K562 (cell line): ENCODE data around the gene DSG3. TPM values are rescaled to one million over a fixed set of nuclear protein-coding genes. Genes with fewer than 3 reads are reported as not detected.

Source experiments
- ATAC-seq: fragments of 200-7000 bp; cut with Tn5 transposase; 3 replicates; pipeline ENCODE4 v1.9.1; 2020; ENCODE audit warnings: moderate library complexity
- BruUV-seq: library from RNA; stranded (reverse); fragments of 400-500 nt; replicated peaks from 2 replicates; lab custom pipeline; 2021; lab: Mats Ljungman, UMichigan
- CTCF ChIA-PET: fragments of 300-600 bp; formaldehyde crosslinking; extraction: SDS; loops from one replicate; lab custom pipeline; 2021; ENCODE audit warnings: low intra/inter-chr PET ratio; lab: Yijun Ruan, JAX
- POLR2A ChIA-PET: fragments of 300-600, 350-650 bp; sonication (Branson Sonifier 250); formaldehyde crosslinking; extraction: SDS; loops from one replicate; lab custom pipeline; 2021; ENCODE audit warnings: antibody characterized with exemption, inconsistent platforms; lab: Yijun Ruan, JAX
- DNase-seq, 4 experiments: peaks; one replicate each; pipeline versions ENCODE4 v3.0.0 to v3.0.0-alpha.2; 2011 to 2018; ENCODE audit warnings: low spot score in 3 of 4, mixed read lengths in 3 of 4; ENCODE audit errors: extremely low read depth in 1 of 4
- FAIRE-seq: peaks from 2 replicates; lab custom pipeline; 2011; peaks lifted over from hg19 to GRCh38; lab: Jason Lieb, UNC
- H2AFZ ChIP-seq: 2 replicates; pipeline ENCODE4 v1.6.0; 2011; ENCODE audit warnings: low read depth, low read length, control low read depth, inconsistent platforms
- H3K27ac ChIP-seq: fragments of 200-600 bp; 3 replicates; pipeline ENCODE4 v1.8.0; 2011; ENCODE audit warnings: low read depth, mild to moderate bottlenecking, control low read depth, inconsistent platforms, low read length, moderate library complexity, mixed read lengths; ENCODE audit errors: extremely low read depth
- H3K27me3 ChIP-seq, 2 experiments: fragments of 300-600 bp in 1 of 2; 2 replicates in 1 of 2; 3 replicates in 1 of 2; pipeline versions ENCODE4 v1.6.0 to v1.8.0; 2011; ENCODE audit warnings: inconsistent platforms in 2 of 2, low read length in 2 of 2, mild to moderate bottlenecking in 1 of 2, mixed read lengths in 1 of 2, moderate library complexity in 1 of 2; ENCODE audit not compliant: control insufficient read depth in 2 of 2, insufficient read depth in 2 of 2
- H3K36me3 ChIP-seq: fragments of 300-600 bp; 3 replicates; pipeline ENCODE4 v1.8.0; 2011; ENCODE audit warnings: mild to moderate bottlenecking, low read length, inconsistent platforms; ENCODE audit not compliant: control insufficient read depth, insufficient read depth
- H3K4me1 ChIP-seq, 2 experiments: fragments of 200-600 bp in 1 of 2; replicated peaks in 1 of 2; 2 replicates in 1 of 2; 3 replicates in 1 of 2; pipeline versions ENCODE4 v1.5.1 to v1.8.0; 2011; ENCODE audit warnings: inconsistent platforms in 2 of 2, low read length in 2 of 2, mild to moderate bottlenecking in 1 of 2, mixed read lengths in 1 of 2, moderate library complexity in 1 of 2; ENCODE audit not compliant: control insufficient read depth in 2 of 2, insufficient read depth in 2 of 2
- H3K4me2 ChIP-seq: 2 replicates; pipeline ENCODE4 v1.6.1; 2011; ENCODE audit warnings: low read length, control low read depth, inconsistent platforms, mixed read lengths; ENCODE audit not compliant: insufficient read depth
- H3K4me3 ChIP-seq: fragments of 200-600 bp; sonication (generic), shearing (Covaris generic); 2 replicates; pipeline ENCODE4 v1.5.1; 2016; ENCODE audit warnings: control low read depth, inconsistent platforms
- H3K79me2 ChIP-seq: fragments of 200-600 bp; 3 replicates; pipeline ENCODE4 v1.8.0; 2011; ENCODE audit warnings: low read length, inconsistent platforms; ENCODE audit not compliant: control insufficient read depth, insufficient read depth
- H3K9ac ChIP-seq, 2 experiments: 2 replicates each; pipeline versions ENCODE4 v1.6.0 to v1.6.1; 2011; ENCODE audit warnings: low read depth in 2 of 2, low read length in 2 of 2, control low read depth in 1 of 2, inconsistent platforms in 1 of 2, mild to moderate bottlenecking in 1 of 2, mixed read lengths in 1 of 2; ENCODE audit not compliant: insufficient read depth in 1 of 2
- H3K9me1 ChIP-seq: one replicate; pipeline ENCODE4 v1.6.0; 2011; ENCODE audit warnings: inconsistent platforms, mild to moderate bottlenecking, low read length, moderate library complexity; ENCODE audit not compliant: control insufficient read depth, insufficient read depth
- H3K9me3 ChIP-seq: replicated peaks from 2 replicates; pipeline ENCODE4 v1.5.1; 2011; ENCODE audit warnings: low read depth, low read length, inconsistent platforms; ENCODE audit not compliant: control insufficient read depth, insufficient read depth
- H4K20me1 ChIP-seq: replicated peaks from 2 replicates; pipeline ENCODE4 v1.6.1; 2011; ENCODE audit warnings: low read length, inconsistent platforms, mixed read lengths; ENCODE audit not compliant: control insufficient read depth, insufficient read depth
- CBFA2T2 ChIP-seq: fragments of 450-650 bp; conservative IDR thresholded peaks from 2 replicates; pipeline ENCODE4 v1.6.1; 2017; ENCODE audit warnings: mild to moderate bottlenecking
- POLR2B ChIP-seq: fragments of 450-650 bp; IDR thresholded peaks from 2 replicates; pipeline ENCODE4 v1.6.1; 2018; ENCODE audit warnings: low read depth; ENCODE audit not compliant: partially characterized antibody
- SIN3A ChIP-seq, 2 experiments: fragments of 150-350 bp in 1 of 2; IDR thresholded peaks; 2 replicates each; pipeline ENCODE4 v1.6.1; 2011 to 2016; ENCODE audit warnings: borderline replicate concordance in 2 of 2, low read depth in 2 of 2, low read length in 2 of 2, mild to moderate bottlenecking in 2 of 2, moderate library complexity in 2 of 2; ENCODE audit not compliant: control insufficient read depth in 1 of 2
- TFE3 ChIP-seq: fragments of 450-650 bp; formaldehyde crosslinking; IDR thresholded peaks from 2 replicates; pipeline ENCODE4 v1.4.0; 2020; ENCODE audit warnings: mild to moderate bottlenecking, mixed read lengths
- XRCC4 ChIP-seq: IDR thresholded peaks from one replicate; pipeline ENCODE4 v1.6.1; 2011; ENCODE audit not compliant: insufficient read depth, insufficient read length; ENCODE audit errors: extremely low read depth
- ZFP1 ChIP-seq: fragments of 450-650 bp; formaldehyde crosslinking; IDR thresholded peaks from 2 replicates; pipeline ENCODE4 v1.4.0; 2020; ENCODE audit warnings: mild to moderate bottlenecking, mixed read lengths
- ZNF518B ChIP-seq: fragments of 250-450 bp; sonication (Bioruptor Pico); IDR thresholded peaks from 2 replicates; pipeline ENCODE4 v1.5.0; 2021; ENCODE audit warnings: mild to moderate bottlenecking, moderate library complexity
- in situ Hi-C: fragments of 300-500 bp; cut with MboI; formaldehyde crosslinking; loops from 4 replicates; pipeline ENCODE4 v1.15.0; 2018; ENCODE audit warnings: inconsistent platforms, mixed read lengths
- intact Hi-C: fragments of 100-400 bp; cut with micrococcal nuclease; formaldehyde crosslinking; loops from 2 replicates; pipeline ENCODE4 v1.14.2; 2022
- polyA plus RNA-seq, 8 experiments: library from polyadenylated mRNA; depleted of rRNA in 4 of 8; stranded (reverse) in 5 of 8; unstranded in 3 of 8; fragments of >200 nt; fragmentation: Nextera tagmentation in 2 of 8; fragmentation: Illumina TruSeq in 1 of 8; extraction: Ambion mirVana in 2 of 8; extraction: Trizol in 1 of 8; gene quantifications; 2 replicates each; pipeline versions ENCODE4 v1.2.1 to v1.2.3, GENCODE V29; 2011 to 2014; ENCODE audit warnings: inconsistent platforms in 1 of 8, missing spikeins in 1 of 8
- total RNA-seq, 7 experiments: library from RNA; depleted of rRNA in 6 of 7; stranded (reverse); fragments of >200 nt in 6 of 7; fragmentation: Illumina TruSeq in 2 of 7; extraction: Trizol in 2 of 7; gene quantifications; 2 replicates each; pipeline versions ENCODE4 v1.2.1 to v1.2.3, GENCODE V29; 2011 to 2021; ENCODE audit warnings: low replicate concordance in 1 of 7

The DSG3 gene
- total and polyA plus RNA-seq, 9 of the 15 experiments (the other 6 are each of a cell fraction or from before 2014, with no cell fraction given), result 0.04 to 0.18 (median 0.07) TPM; not detected in 1

- Histone ChIP-seq H3K36me3 (no peaks in the 10 kb centered on the region), H3K4me1 (peaks cover 0 to 5% of the 10 kb centered on the region in 2 experiments; a peak in 1 of 5 replicates), H3K27me3 (no peaks in the 10 kb centered on the region), H3K27ac (no peak overlapping the region), H3K9me3 (no peaks in the 10 kb centered on the region), H3K4me3 (no peak overlapping the region), H3K4me2 (no peak overlapping the region), H3K9ac (no peak overlapping the region), H2AFZ (no peak overlapping the region), H3K9me1 (no peaks in the 10 kb centered on the region), H4K20me1 (no peaks in the 10 kb centered on the region), H3K79me2 (no peaks in the 10 kb centered on the region)
- no peak for TF ChIP-seq SIN3A (IDR thresholded peaks at IDR 0.05; ENCODE audit: borderline replicate concordance in 2 of 2, control insufficient read depth in 1 of 2, low read depth in 2 of 2, low read length in 2 of 2)
- TF ChIP-seq POLR2B, result no peak
- TF ChIP-seq TFE3 (CRISPR knock-in tag), result no peak
- no peak for TF ChIP-seq CBFA2T2
- TF ChIP-seq ZNF518B, result no peak
- no peak for TF ChIP-seq XRCC4
- TF ChIP-seq ZFP1 (CRISPR knock-in tag), result no peak
- no TSS peak for BruUV-seq
- POLR2A ChIA-PET, result no interaction called here
- ATAC-seq (no peak), DNase-seq (no peak), FAIRE-seq (no peak)
- CTCF ChIA-PET, result no interaction called here
- intact Hi-C loops, result no loop called here
- in situ Hi-C loops, result no loop called here
Observed at GRCh38 chr18:31490833-31491232, 43.3 kb downstream of the DSG3 start.
